ENCODE measurements around the gene NTNG2.
"Not testable (repeated sequence)": the region's sequence is repeated elsewhere in the genome, so short reads cannot be mapped to it uniquely, and the experiment has no call there.

The NTNG2 gene

GRCh38 chr9:132268725-132269352, 107.0 kb downstream of the NTNG2 start:
- H3K9ac ChIP-seq (ENCODE audit: low read depth, low read length), result no peak overlapping the region
- peak overlapping the region; percentile 33; the same call in 1 of the 2 replicates for H3K27ac ChIP-seq (ENCODE audit: low read depth, low read length)
- peaks cover 90% of the 10 kb centered on the region for H3K36me3 ChIP-seq (ENCODE audit: insufficient read depth, low read length)
- WGBS, result 68% methylated on average over 10 of the region's 10 CpGs
- no peaks in the 10 kb centered on the region for H3K9me3 ChIP-seq (ENCODE audit: insufficient read depth, low read depth, low read length)
- no peaks in the 10 kb centered on the region for H3K27me3 ChIP-seq (ENCODE audit: insufficient read depth, low read length)
- no peaks in the 10 kb centered on the region for H3K4me1 ChIP-seq (ENCODE audit: insufficient read depth, low read length)
- no peak overlapping the region for H3K4me3 ChIP-seq (ENCODE audit: low read length)

GRCh38 chr9:132269704-132270516, 108.1 kb downstream of the NTNG2 start:
- H3K4me3 ChIP-seq (ENCODE audit: low read length); H3K9me3 ChIP-seq (ENCODE audit: insufficient read depth, low read depth, low read length); H3K27me3 ChIP-seq (ENCODE audit: insufficient read depth, low read length); H3K9ac ChIP-seq (ENCODE audit: low read depth, low read length); H3K4me1 ChIP-seq (ENCODE audit: insufficient read depth, low read length): not testable (repeated sequence)
- Histone ChIP-seq H3K27ac (ENCODE audit: low read depth, low read length) (peak overlapping the region; percentile 67; the same call in 1 of the 2 replicates), H3K36me3 (ENCODE audit: insufficient read depth, low read length) (peaks cover 90% of the 10 kb centered on the region)
- WGBS, result 94% methylated on average over 11 of the region's 16 CpGs

GRCh38 chr9:132274861-132275260, 113.0 kb downstream of the NTNG2 start:
- 95% methylated on average over 2 of the region's 2 CpGs for WGBS
- peaks cover 98% of the 10 kb centered on the region for H3K36me3 ChIP-seq (ENCODE audit: insufficient read depth, low read length)

GRCh38 chr9:132283165-132283564, 121.3 kb downstream of the NTNG2 start:
- H3K9ac ChIP-seq (ENCODE audit: low read depth, low read length), result no peak overlapping the region
- 99% methylated on average over 4 of the region's 4 CpGs for WGBS
- no peak overlapping the region for H3K4me3 ChIP-seq (ENCODE audit: low read length)
- no peaks in the 10 kb centered on the region for H3K9me3 ChIP-seq (ENCODE audit: insufficient read depth, low read depth, low read length)
- H3K36me3 ChIP-seq (ENCODE audit: insufficient read depth, low read length), result peaks cover 97% of the 10 kb centered on the region
- H3K27me3 ChIP-seq (ENCODE audit: insufficient read depth, low read length), result no peaks in the 10 kb centered on the region
- no peak overlapping the region for H3K27ac ChIP-seq (ENCODE audit: low read depth, low read length)
- no peaks in the 10 kb centered on the region for H3K4me1 ChIP-seq (ENCODE audit: insufficient read depth, low read length)

More at GRCh38 chr9:132274861-132275260, 113.0 kb downstream of the NTNG2 start:
- no peaks in the 10 kb centered on the region for H3K4me1 ChIP-seq (ENCODE audit: insufficient read depth, low read length)
- no peaks in the 10 kb centered on the region for H3K27me3 ChIP-seq (ENCODE audit: insufficient read depth, low read length)
- no peaks in the 10 kb centered on the region for H3K9me3 ChIP-seq (ENCODE audit: insufficient read depth, low read depth, low read length)
- H3K9ac ChIP-seq (ENCODE audit: low read depth, low read length), result no peak overlapping the region
- H3K4me3 ChIP-seq (ENCODE audit: low read length), result no peak overlapping the region
- H3K27ac ChIP-seq (ENCODE audit: low read depth, low read length), result no peak overlapping the region

GRCh38 chr9:132283863-132284262, 122.0 kb downstream of the NTNG2 start:
- WGBS, result 94% methylated on average over 7 of the region's 7 CpGs
- Histone ChIP-seq H3K9ac (ENCODE audit: low read depth, low read length) (no peak overlapping the region), H3K4me3 (ENCODE audit: low read length) (no peak overlapping the region), H3K27ac (ENCODE audit: low read depth, low read length) (no peak overlapping the region), H3K9me3 (ENCODE audit: insufficient read depth, low read depth, low read length) (no peaks in the 10 kb centered on the region), H3K27me3 (ENCODE audit: insufficient read depth, low read length) (no peaks in the 10 kb centered on the region), H3K4me1 (ENCODE audit: insufficient read depth, low read length) (no peaks in the 10 kb centered on the region), H3K36me3 (ENCODE audit: insufficient read depth, low read length) (peaks cover 97% of the 10 kb centered on the region)

- H3K9me3 ChIP-seq (ENCODE audit: insufficient read depth, low read depth, low read length), result no peaks in the 10 kb centered on the region
- H3K36me3 ChIP-seq (ENCODE audit: insufficient read depth, low read length), result peaks cover 82% of the 10 kb centered on the region
- H3K9ac ChIP-seq (ENCODE audit: low read depth, low read length), result no peak overlapping the region
- H3K27ac ChIP-seq (ENCODE audit: low read depth, low read length), result no peak overlapping the region
- H3K27me3 ChIP-seq (ENCODE audit: insufficient read depth, low read length), result no peaks in the 10 kb centered on the region
- WGBS, result 93% methylated on average over 3 of the region's 3 CpGs
- no peak overlapping the region for H3K4me3 ChIP-seq (ENCODE audit: low read length)
- H3K4me1 ChIP-seq (ENCODE audit: insufficient read depth, low read length), result no peaks in the 10 kb centered on the region
Measured at GRCh38 chr9:132287256-132287760, 125.5 kb downstream of the NTNG2 start.

- Histone ChIP-seq H3K4me3 (ENCODE audit: low read length) (no peak overlapping the region), H3K36me3 (ENCODE audit: insufficient read depth, low read length) (peaks cover 80% of the 10 kb centered on the region), H3K9me3 (ENCODE audit: insufficient read depth, low read depth, low read length) (no peaks in the 10 kb centered on the region), H3K4me1 (ENCODE audit: insufficient read depth, low read length) (no peaks in the 10 kb centered on the region), H3K27me3 (ENCODE audit: insufficient read depth, low read length) (no peaks in the 10 kb centered on the region), H3K9ac (ENCODE audit: low read depth, low read length) (no peak overlapping the region), H3K27ac (ENCODE audit: low read depth, low read length) (no peak overlapping the region)
- 78% methylated on average over 1 of the region's 1 CpG for WGBS
Measured at GRCh38 chr9:132288361-132288760, 126.5 kb downstream of the NTNG2 start.

- Histone ChIP-seq H3K9ac (ENCODE audit: low read depth, low read length) (no peak overlapping the region), H3K4me3 (ENCODE audit: low read length) (no peak overlapping the region), H3K27me3 (ENCODE audit: insufficient read depth, low read length) (no peaks in the 10 kb centered on the region), H3K36me3 (ENCODE audit: insufficient read depth, low read length) (peaks cover 77% of the 10 kb centered on the region), H3K4me1 (ENCODE audit: insufficient read depth, low read length) (no peaks in the 10 kb centered on the region), H3K9me3 (ENCODE audit: insufficient read depth, low read depth, low read length) (no peaks in the 10 kb centered on the region), H3K27ac (ENCODE audit: low read depth, low read length) (no peak overlapping the region)
- 94% methylated on average over 1 of the region's 2 CpGs for WGBS
Measured at GRCh38 chr9:132288966-132289365, 127.1 kb downstream of the NTNG2 start.

- H3K4me3 ChIP-seq (ENCODE audit: low read length), result no peak overlapping the region
- peaks cover 79% of the 10 kb centered on the region for H3K36me3 ChIP-seq (ENCODE audit: insufficient read depth, low read length)
- H3K9ac ChIP-seq (ENCODE audit: low read depth, low read length), result no peak overlapping the region
- WGBS, result 99% methylated on average over 13 of the region's 13 CpGs
- no peaks in the 10 kb centered on the region for H3K27me3 ChIP-seq (ENCODE audit: insufficient read depth, low read length)
- H3K27ac ChIP-seq (ENCODE audit: low read depth, low read length), result no peak overlapping the region
- peaks cover 5% of the 10 kb centered on the region; the same call in 1 of the 2 replicates for H3K4me1 ChIP-seq (ENCODE audit: insufficient read depth, low read length)
- no peaks in the 10 kb centered on the region for H3K9me3 ChIP-seq (ENCODE audit: insufficient read depth, low read depth, low read length)
Measured at GRCh38 chr9:132293145-132293721, 131.4 kb downstream of the NTNG2 start.
